Adrenal gland (tissue), 5 donors: ENCODE data around the gene AFAP1.

Experiments
- POLR2A ChIP-seq, 2 donors: fragments of 450-650 bp; IDR thresholded peaks; one replicate each; pipeline ENCODE4 v1.6.1; 2017; ENCODE audit warnings: antibody characterized with exemption in 2 of 2, mild to moderate bottlenecking in 2 of 2, moderate library complexity in 1 of 2
- TF ChIP-seq, protein P1 (sequence below), 6 experiments: fragments of 450-650 bp in 4 of 6; fragments of 200-600 bp in 2 of 6; sonication (generic) in 1 of 6; IDR thresholded peaks; 1 replicate in 5 of 6; 2 replicates in 1 of 6; pipeline versions ENCODE4 v1.5.1 to v1.8.0; 2016 to 2021; ENCODE audit warnings: antibody characterized with exemption in 6 of 6, mild to moderate bottlenecking in 2 of 6, moderate library complexity in 1 of 6
- donor health status: DM: no; HTN: no; CAD: no.

DNA sequence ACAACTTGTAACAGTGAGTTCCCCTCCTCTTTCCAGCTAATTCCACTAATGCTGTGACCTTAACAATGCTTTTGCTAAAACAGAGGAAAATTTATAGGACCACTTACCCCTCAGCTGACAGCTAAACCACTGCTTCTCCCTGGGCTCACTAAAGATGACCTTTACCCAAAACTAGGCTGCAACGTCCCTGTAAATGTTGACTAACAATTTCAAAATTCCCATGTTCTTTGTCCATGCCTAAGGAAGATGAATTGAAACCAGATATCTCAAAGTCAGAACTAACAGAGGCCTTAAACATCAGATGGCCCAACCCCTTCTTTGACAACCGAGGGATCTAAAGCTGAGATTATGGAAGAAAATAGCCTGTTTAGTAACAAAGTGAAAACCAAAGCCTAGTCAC is 32.5 kb downstream of the AFAP1 start:
- TF ChIP-seq, protein P1, sequence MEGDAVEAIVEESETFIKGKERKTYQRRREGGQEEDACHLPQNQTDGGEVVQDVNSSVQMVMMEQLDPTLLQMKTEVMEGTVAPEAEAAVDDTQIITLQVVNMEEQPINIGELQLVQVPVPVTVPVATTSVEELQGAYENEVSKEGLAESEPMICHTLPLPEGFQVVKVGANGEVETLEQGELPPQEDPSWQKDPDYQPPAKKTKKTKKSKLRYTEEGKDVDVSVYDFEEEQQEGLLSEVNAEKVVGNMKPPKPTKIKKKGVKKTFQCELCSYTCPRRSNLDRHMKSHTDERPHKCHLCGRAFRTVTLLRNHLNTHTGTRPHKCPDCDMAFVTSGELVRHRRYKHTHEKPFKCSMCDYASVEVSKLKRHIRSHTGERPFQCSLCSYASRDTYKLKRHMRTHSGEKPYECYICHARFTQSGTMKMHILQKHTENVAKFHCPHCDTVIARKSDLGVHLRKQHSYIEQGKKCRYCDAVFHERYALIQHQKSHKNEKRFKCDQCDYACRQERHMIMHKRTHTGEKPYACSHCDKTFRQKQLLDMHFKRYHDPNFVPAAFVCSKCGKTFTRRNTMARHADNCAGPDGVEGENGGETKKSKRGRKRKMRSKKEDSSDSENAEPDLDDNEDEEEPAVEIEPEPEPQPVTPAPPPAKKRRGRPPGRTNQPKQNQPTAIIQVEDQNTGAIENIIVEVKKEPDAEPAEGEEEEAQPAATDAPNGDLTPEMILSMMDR (IDR thresholded peaks at IDR 0.05), result no peak
- TF ChIP-seq POLR2A (IDR thresholded peaks at IDR 0.05), result no peak
